GM18526 (cell line): ENCODE data around the gene RELT.

Experiments
- POLR2A ChIP-seq: IDR thresholded peaks from 3 replicates; pipeline ENCODE4 v1.6.1; 2011; ENCODE audit not compliant: insufficient read length; ENCODE audit errors: extremely low read depth

The RELT gene, protein sequence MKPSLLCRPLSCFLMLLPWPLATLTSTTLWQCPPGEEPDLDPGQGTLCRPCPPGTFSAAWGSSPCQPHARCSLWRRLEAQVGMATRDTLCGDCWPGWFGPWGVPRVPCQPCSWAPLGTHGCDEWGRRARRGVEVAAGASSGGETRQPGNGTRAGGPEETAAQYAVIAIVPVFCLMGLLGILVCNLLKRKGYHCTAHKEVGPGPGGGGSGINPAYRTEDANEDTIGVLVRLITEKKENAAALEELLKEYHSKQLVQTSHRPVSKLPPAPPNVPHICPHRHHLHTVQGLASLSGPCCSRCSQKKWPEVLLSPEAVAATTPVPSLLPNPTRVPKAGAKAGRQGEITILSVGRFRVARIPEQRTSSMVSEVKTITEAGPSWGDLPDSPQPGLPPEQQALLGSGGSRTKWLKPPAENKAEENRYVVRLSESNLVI

DNA sequence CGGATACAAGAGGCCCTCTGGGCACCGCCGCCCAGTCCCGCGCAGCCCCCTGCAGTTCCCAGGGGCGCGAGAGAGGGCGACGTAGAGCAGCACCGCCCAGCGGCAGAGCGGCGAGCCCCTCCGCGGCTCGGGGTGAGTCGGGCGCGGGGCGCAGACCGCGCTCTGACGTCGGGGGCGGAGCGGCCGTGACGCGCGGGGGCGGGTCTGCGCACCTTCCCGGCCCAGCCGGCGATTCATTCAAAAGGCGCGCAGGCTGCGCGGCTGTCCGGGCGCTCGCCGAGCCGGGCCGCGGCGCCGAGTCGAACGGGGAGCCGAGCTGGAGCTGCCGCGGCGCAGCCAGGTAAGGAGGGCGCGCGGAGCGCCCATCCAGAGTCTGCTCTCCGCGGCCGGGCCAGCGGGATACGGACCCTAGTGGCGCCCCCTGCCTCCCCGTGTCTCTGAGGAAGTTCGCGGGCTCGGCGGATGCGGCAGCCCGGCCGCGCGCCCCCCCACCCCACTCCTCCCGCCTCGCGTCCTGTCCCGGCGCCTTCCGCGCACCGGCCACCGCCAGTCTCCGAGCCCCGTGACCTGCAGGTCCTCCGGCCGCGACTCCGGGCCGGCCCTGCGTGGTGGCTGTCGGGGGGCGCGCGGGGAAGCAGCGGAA lies at the start of gene RELT:
RELT (plus strand) TSS at position 240 of the 643 bp plus-strand sequence. CDS start 12,738 bp downstream, outside the sequence.
- peak; percentile 99 for TF ChIP-seq POLR2A

GRCh38 chr11:73326929-73327811 lies 49.0 kb upstream of the RELT start:
- TF ChIP-seq POLR2A: no peak

GRCh38 chr11:73327812-73328364 lies 48.3 kb upstream of the RELT start:
- no peak for TF ChIP-seq POLR2A

- no peak for TF ChIP-seq POLR2A
Measured at GRCh38 chr11:73330569-73331093, 45.6 kb upstream of the RELT start.

GRCh38 chr11:73331138-73331916 lies 44.9 kb upstream of the RELT start:
- no peak for TF ChIP-seq POLR2A

DNA sequence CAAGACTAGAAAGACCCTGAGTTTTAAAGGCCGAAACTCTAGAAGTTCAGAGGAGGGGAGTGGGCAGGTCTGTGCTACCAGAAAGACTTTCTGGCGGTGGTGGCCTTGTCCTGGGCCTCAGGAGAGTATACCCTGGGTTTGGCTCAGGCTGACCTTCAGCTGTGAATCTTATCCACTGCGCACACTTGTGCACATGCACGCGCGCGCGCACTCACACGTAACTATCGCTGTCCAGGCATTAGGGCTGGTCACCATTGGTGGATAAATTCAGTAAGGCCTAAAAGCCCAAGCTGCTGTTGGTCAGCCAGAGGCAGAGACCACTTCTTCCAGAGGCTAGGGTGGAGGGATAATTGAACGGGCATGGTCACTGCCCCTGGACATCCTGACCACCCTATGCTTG lies 43.0 kb upstream of the RELT start:
- TF ChIP-seq POLR2A: no peak

GRCh38 chr11:73333640-73334383 lies 42.4 kb upstream of the RELT start:
- TF ChIP-seq POLR2A: no peak

- TF ChIP-seq POLR2A: no peak
Measured at GRCh38 chr11:73334384-73335203, 41.6 kb upstream of the RELT start.

- no peak for TF ChIP-seq POLR2A
Measured at GRCh38 chr11:73335204-73335923, 40.8 kb upstream of the RELT start.

- TF ChIP-seq POLR2A: no peak
Measured at GRCh38 chr11:73337846-73338245, 38.4 kb upstream of the RELT start.

- TF ChIP-seq POLR2A: no peak
Measured at GRCh38 chr11:73338279-73338678, 37.9 kb upstream of the RELT start.

DNA sequence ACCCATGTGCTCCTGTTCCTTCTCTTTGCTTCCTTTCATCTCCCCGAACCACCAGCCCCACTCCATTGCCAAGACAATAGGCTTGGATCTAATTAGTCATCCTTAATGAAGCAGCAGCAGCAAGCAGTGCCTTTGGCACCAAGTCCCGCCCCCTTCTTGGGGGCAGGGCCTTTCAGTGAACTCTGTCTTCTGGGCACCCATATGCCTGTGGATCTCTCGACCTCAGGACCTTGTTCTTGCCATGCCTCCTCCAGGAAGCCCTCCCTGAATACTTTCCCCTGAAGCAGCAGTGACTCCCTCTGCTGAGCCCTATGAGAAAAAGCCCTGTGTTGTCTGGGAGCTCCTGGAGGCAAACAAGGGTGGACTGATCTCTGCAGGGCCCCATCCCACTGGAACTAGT lies 36.0 kb upstream of the RELT start:
- no peak for TF ChIP-seq POLR2A
